GM12878 (cell line): ENCODE data around the gene SH2D2A. TPM values are rescaled to one million over a fixed set of nuclear protein-coding genes. Genes with fewer than 3 reads are reported as not detected.

Experiments
- BMI1 ChIP-seq: fragments of 450-650 bp; IDR thresholded peaks from 2 replicates; pipeline ENCODE4 v1.6.1; 2016; ENCODE audit warnings: mild to moderate bottlenecking, moderate library complexity, borderline replicate concordance
- PKNOX1 ChIP-seq: fragments of 450-650 bp; IDR thresholded peaks from 2 replicates; pipeline ENCODE4 v1.6.1; 2016; ENCODE audit warnings: mild to moderate bottlenecking
- RAD51 ChIP-seq: fragments of 450-650 bp; IDR thresholded peaks from 2 replicates; pipeline ENCODE4 v1.6.1; 2016; ENCODE audit warnings: moderate library complexity, mild to moderate bottlenecking, inconsistent platforms
- polyA plus RNA-seq, 11 experiments: library from polyadenylated mRNA; depleted of rRNA in 4 of 11; unstranded in 6 of 11; stranded (reverse) in 5 of 11; fragments of >200 nt; fragmentation: Nextera tagmentation in 4 of 11; fragmentation: Illumina TruSeq in 1 of 11; extraction: Ambion mirVana in 4 of 11; extraction: Trizol in 1 of 11; gene quantifications; 1 replicate in 1 of 11; 2 replicates in 10 of 11; pipeline versions ENCODE4 v1.2.1 to v1.2.3, GENCODE V29; 2011 to 2016; ENCODE audit warnings: inconsistent platforms in 2 of 11, missing spikeins in 2 of 11, low read depth in 1 of 11
- total RNA-seq, 4 experiments: library from RNA; depleted of rRNA in 3 of 4; stranded (reverse); fragments of >200 nt in 3 of 4; fragmentation: Illumina TruSeq in 1 of 4; extraction: Trizol in 1 of 4; gene quantifications; 2 replicates each; pipeline versions ENCODE4 v1.2.1 to v1.2.3, GENCODE V29; 2013 to 2021
- TF ChIP-seq, protein P1 (sequence below): fragments of 450-650 bp; formaldehyde crosslinking; IDR thresholded peaks from 2 replicates; pipeline ENCODE4 v1.5.0; 2022; ENCODE audit warnings: mild to moderate bottlenecking, missing genetic modification characterization

SH2D2A gene
- total and polyA plus RNA-seq, 10 of the 15 experiments (the other 5 are each of a cell fraction or from before 2014, with no cell fraction given), result 0.72 to 15.9 (median 7.0) TPM

GRCh38 chr1:156767879-156768604 is 48.6 kb downstream of the SH2D2A start (continued):
- TF ChIP-seq, protein P1, sequence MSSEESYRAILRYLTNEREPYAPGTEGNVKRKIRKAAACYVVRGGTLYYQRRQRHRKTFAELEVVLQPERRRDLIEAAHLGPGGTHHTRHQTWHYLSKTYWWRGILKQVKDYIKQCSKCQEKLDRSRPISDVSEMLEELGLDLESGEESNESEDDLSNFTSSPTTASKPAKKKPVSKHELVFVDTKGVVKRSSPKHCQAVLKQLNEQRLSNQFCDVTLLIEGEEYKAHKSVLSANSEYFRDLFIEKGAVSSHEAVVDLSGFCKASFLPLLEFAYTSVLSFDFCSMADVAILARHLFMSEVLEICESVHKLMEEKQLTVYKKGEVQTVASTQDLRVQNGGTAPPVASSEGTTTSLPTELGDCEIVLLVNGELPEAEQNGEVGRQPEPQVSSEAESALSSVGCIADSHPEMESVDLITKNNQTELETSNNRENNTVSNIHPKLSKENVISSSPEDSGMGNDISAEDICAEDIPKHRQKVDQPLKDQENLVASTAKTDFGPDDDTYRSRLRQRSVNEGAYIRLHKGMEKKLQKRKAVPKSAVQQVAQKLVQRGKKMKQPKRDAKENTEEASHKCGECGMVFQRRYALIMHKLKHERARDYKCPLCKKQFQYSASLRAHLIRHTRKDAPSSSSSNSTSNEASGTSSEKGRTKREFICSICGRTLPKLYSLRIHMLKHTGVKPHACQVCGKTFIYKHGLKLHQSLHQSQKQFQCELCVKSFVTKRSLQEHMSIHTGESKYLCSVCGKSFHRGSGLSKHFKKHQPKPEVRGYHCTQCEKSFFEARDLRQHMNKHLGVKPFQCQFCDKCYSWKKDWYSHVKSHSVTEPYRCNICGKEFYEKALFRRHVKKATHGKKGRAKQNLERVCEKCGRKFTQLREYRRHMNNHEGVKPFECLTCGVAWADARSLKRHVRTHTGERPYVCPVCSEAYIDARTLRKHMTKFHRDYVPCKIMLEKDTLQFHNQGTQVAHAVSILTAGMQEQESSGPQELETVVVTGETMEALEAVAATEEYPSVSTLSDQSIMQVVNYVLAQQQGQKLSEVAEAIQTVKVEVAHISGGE (CRISPR knock-in tag), result no peak
- TF ChIP-seq PKNOX1 (peak; percentile 21; the same call in 1 of the 2 replicates), BMI1 (no peak), RAD51 (peak; percentile 18; the same call in 1 of the 2 replicates)
